Activated naive CD4-positive, alpha-beta T cell treated with Interleukin-2 at 50 U/mL for 16 hours (primary cell): Measurements from ENCODE around the gene PTBP1.
A peak's percentile ranks its signal among the peaks of the same experiment; 100 is the strongest.

ENCODE experiments used
- DNase-seq: peaks from one replicate; pipeline ENCODE4 v3.0.0-alpha.2; 2020

Gene PTBP1

DNA sequence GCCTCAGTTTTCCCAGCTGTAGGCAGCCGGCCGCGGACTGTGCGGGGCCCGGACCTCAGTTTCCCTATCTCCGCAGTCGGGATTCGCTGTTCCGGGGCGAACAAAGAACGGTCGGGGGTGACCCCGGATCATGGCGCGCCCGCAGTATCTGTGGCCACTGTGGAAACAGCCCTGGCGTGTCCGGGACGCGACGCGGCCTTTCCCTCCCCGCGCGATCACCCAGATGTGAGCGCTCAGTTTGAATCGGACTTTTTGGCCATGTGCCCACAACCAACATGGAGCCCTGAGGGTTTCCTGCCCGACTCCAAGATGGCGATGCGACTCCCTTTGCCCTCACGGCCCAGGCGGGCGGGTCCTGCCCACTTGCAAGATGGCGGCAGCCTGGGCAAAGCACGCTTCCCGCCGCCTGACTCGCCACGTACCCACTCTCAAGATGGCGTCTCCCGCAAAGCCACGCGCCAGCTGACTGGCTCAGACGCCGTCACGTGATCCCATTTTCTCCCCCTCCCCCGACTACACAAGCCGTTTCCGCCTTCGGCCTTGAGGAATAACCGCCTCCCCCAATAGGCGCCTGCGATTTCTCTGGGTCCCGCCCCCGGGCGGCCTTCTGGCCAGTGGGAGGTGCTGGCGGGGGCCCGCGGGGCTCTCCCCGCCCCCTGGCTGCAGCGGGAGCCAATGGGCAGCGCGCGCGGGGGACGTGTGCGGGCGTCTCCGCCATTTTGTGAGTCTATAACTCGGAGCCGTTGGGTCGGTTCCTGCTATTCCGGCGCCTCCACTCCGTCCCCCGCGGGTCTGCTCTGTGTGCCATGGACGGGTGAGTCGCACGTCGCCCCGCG, at the start of gene PTBP1:
Gene PTBP1 (plus strand): TSS at position 761 of the 836 bp plus-strand sequence. CDS start 46 bp downstream, at position 807.
- peak; percentile 100 for DNase-seq

- DNase-seq = no peak
Observed at GRCh38 chr19:748274-748598, 49.0 kb upstream of the PTBP1 start.

DNA sequence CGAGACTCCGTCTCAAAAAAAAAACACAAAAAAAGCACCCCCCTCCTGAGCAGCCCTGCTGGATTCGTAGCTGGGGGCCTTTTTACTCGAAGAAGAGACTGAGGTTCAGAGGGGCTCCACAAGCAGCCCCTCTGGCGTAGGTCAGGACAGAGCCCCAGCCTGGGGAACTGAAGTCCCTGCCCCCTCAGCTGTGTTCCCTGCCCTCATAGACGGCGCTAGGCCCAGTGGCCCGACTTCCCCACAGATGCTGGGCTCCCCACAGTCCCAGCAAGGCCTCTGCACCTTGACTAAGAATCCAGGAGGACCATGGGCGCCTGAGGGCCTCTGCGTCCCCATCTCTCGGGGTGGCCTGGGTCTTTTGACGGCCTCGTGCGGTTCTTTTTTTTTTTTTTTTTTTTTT, 47.4 kb upstream of the PTBP1 start:
- no peak for DNase-seq

- no peak for DNase-seq
Observed at GRCh38 chr19:750640-751423, 46.4 kb upstream of the PTBP1 start, which contains the start of gene MISP. TSS of gene MISP (plus strand) at chr19:751112. CDS start at chr19:756947, 5,835 bp downstream.

- DNase-seq = no peak
Observed at GRCh38 chr19:751501-752341, 45.5 kb upstream of the PTBP1 start.

- no peak for DNase-seq
Observed at GRCh38 chr19:752652-753517, 44.4 kb upstream of the PTBP1 start.

DNA sequence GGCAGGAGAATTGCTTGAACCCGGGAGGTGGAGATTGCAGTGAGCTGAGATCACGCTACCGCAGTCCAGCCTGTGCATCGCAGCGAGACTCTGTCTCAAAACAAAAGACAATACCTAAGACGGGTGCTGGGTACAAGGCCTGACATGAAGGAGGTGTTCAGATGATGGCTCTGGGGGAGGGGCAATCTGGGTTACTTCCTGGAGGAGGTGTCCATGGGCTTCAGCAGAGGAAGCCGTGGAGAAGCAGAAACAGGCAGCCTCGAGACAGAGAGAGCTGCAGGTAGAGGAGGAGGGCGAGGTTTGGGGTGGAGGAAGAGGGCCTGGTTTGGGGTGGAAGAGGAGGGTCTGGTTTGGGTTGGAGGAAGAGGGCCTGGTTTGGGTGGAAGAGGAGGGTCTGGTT, 42.7 kb upstream of the PTBP1 start:
- DNase-seq = no peak

GRCh38 chr19:755063-755462, 42.2 kb upstream of the PTBP1 start:
- DNase-seq = no peak

DNA sequence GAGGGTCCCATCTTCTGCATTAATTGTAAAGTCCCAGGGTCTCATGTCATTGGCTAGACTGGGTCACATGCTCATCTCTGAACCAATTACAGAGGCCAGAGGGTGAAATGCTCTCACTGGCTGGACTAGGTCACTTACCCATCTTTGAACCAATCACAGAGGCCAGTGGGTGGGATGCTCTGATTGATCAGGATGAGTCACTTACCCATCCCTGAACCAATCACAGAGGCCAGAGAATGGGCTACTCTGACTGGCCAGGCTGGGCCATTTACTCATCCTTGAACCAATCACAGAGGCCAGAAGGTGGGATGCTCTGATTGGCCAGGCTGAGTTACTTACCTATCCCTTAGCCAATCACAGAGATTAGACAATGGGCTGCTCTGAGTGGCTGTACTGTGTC, 41.0 kb upstream of the PTBP1 start:
- peak; percentile 20 for DNase-seq

DNA sequence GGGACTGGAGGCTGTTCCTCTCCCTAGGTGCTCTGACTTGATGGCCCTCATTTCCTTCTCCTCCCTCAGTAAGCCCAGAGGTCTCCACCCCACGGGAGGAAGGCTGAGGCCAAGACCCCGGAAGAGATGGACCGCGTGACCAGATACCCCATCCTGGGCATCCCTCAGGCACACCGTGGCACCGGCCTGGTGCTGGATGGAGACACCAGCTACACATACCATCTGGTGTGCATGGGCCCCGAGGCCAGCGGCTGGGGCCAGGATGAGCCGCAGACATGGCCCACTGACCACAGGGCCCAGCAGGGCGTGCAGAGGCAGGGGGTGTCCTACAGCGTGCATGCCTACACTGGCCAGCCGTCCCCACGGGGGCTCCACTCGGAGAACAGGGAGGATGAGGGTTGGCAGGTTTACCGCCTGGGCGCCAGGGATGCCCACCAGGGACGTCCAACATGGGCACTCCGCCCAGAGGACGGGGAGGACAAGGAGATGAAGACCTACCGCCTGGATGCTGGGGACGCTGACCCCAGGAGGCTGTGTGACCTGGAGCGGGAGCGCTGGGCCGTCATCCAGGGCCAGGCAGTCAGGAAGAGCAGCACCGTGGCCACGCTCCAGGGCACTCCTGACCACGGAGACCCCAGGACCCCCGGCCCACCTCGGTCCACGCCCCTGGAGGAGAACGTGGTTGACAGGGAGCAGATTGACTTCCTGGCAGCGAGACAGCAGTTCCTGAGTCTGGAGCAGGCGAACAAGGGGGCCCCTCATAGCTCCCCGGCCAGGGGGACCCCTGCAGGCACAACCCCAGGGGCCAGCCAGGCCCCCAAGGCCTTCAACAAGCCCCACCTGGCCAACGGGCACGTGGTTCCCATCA, 40.2 kb upstream of the PTBP1 start:
- no peak for DNase-seq

DNA sequence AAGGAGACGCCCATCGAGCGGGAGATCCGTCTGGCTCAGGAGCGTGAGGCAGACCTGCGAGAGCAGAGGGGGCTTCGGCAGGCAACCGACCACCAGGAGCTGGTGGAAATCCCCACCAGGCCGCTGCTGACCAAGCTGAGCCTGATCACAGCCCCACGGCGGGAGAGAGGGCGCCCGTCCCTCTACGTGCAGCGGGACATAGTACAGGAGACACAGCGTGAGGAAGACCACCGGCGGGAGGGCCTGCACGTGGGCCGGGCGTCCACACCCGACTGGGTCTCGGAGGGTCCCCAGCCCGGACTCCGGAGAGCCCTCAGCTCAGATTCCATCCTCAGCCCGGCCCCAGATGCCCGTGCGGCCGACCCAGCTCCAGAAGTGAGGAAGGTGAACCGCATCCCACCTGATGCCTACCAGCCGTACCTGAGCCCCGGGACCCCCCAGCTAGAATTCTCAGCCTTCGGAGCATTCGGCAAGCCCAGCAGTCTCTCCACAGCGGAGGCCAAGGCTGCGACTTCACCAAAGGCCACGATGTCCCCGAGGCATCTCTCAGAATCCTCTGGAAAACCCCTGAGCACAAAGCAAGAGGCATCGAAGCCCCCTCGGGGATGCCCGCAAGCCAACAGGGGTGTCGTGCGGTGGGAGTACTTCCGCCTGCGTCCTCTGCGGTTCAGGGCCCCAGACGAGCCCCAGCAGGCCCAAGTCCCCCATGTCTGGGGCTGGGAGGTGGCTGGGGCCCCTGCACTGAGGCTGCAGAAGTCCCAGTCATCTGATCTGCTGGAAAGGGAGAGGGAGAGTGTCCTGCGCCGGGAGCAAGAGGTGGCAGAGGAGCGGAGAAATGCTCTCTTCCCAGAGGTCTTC, 39.2 kb upstream of the PTBP1 start:
- DNase-seq = no peak

GRCh38 chr19:763181-763580, 34.1 kb upstream of the PTBP1 start:
- DNase-seq = no peak

DNA sequence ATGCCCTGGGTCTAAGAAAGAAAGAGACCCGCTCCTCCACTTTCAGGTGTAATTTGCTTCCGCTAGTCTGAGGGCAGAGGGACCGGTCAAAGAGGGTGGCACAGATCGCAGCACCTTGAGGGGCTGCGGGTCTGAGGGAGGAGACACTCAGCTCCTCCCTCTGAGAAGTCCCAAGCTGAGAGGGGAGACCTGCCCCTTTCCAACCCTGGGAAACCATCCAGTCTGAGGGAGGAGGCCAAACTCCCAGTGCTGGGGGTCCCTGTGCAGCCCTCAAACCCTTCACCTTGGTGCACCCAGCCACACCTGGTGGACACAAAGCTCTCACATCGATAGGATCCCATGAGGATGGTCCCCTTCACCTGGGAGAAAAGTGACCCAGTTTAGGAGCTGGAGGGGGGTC, 33.4 kb upstream of the PTBP1 start:
- no peak for DNase-seq

- no peak for DNase-seq
Observed at GRCh38 chr19:764301-764700, 33.0 kb upstream of the PTBP1 start.

GRCh38 chr19:765179-765738, 32.0 kb upstream of the PTBP1 start:
- DNase-seq = no peak

DNA sequence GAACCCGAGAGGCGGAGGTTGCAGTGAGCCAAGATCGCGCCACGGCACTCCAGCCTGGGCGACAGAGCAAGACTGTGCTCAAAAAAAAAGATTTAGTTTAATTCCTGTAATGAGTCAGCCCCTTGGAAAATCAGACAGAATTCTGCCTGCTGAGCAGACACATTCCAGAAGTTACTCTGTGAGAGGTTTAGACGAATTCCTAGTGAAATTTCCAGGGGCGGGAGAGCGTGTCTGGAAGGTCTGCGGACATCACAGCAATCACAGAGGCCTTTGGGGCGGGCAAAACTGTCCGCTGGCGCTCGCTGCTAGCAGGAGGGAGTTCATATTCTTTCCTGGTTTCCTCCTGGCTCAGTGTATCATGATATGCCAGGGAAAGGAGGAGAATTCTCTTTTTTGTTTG, 28.8 kb upstream of the PTBP1 start:
- no peak for DNase-seq

DNA sequence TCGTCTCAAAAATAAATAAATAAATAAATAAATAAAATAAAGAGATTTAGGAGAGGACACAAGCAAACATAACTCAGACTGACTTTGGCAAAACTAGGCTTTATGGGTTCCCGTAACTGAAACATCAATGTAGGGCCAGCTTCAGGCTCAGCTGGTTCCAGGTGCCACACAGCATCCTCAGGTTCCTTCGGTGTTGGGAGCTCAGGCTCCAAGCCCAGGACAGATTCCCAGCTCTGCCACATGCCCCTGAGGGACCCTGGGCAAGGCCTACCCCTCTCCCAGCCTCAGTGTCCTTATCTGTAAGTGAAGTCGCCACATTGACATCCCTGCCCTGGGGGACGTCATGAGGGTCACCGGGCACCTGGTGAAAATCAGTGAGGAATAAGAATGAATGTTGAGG, 27.6 kb upstream of the PTBP1 start:
- DNase-seq = no peak

DNA sequence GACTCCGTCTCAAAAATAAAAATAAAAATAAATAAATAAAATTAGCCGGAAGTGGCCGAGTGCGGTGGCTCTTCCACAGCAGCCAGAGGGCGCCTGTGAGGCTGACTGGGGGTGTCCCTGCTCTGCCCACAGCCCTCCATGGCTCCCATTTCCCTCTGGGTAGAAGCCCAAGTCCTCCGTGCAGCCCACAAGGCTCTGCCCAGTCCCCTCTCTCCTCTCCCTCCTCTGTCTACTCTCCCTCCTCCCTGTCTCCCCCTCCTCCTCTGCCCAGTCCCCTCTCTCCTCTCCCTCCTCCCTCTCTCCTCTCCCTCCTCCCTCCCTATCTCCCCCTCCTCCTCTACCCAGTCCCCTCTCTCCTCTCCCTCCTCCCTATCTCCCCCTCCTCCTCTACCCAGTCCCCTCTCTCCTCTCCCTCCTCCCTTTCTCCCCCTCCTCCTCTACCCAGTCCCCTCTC, 25.9 kb upstream of the PTBP1 start:
- DNase-seq = peak; percentile 33

DNA sequence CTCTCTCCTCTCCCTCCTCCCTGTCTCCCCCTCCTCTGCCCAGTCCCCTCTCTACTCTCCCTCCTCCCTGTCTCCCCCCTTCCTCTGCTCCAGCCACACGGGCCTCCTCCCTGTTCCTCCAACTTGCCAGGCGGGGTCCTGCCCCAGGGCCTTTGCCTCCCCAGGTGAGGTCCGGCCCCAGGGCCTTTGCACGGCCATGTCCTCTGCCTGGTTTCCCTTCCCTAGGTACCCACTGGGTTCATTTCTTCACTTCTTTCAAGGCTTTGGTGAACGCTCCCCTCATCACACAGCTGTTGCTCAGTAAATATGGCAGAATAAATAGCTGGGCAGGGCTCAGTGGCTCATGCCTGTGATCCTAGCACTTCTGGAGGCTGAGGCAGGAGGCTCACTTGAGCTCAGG, 25.2 kb upstream of the PTBP1 start:
- DNase-seq = no peak
